Keratinocyte (primary cell): Measurements from ENCODE around the gene PHKA2.

ENCODE experiments used
- EZH2 ChIP-seq: IDR thresholded peaks from one replicate; pipeline ENCODE4 v1.6.1; 2012; ENCODE audit warnings: inconsistent platforms, mild to moderate bottlenecking, low read length, moderate library complexity
- TF ChIP-seq, protein P1 (sequence below), 3 experiments: IDR thresholded peaks in 1 of 3; conservative IDR thresholded peaks in 1 of 3; optimal IDR thresholded peaks in 1 of 3; 2 replicates in 2 of 3; 3 replicates in 1 of 3; pipeline versions ENCODE3 to v1.5.1; 2011; ENCODE audit warnings: low read length in 3 of 3, mild to moderate bottlenecking in 3 of 3, moderate library complexity in 2 of 3, control low read depth in 1 of 3, inconsistent platforms in 1 of 3; ENCODE audit not compliant: insufficient read depth in 2 of 3; ENCODE audit errors: extremely low read depth in 1 of 3

DNA sequence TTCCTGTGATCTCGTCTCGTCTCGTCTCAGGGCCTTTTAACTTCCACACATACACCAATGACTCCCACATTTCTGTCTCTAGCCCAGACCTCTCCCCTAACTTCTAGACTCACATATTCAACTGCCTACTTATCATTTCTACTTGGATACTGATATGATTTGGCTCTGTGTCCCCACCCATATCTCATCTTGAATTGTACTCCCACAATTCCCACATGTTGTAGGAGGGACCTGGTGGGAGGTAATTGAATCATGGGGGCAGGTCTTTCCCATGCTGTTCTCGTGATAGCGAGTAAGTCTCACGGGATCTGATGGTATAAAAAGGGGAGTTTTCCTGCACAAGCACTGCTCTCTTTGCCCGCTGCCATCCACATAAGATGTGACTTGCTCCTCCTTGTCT is 8.9 kb downstream of the PHKA2 start:
- TF ChIP-seq, protein P1, sequence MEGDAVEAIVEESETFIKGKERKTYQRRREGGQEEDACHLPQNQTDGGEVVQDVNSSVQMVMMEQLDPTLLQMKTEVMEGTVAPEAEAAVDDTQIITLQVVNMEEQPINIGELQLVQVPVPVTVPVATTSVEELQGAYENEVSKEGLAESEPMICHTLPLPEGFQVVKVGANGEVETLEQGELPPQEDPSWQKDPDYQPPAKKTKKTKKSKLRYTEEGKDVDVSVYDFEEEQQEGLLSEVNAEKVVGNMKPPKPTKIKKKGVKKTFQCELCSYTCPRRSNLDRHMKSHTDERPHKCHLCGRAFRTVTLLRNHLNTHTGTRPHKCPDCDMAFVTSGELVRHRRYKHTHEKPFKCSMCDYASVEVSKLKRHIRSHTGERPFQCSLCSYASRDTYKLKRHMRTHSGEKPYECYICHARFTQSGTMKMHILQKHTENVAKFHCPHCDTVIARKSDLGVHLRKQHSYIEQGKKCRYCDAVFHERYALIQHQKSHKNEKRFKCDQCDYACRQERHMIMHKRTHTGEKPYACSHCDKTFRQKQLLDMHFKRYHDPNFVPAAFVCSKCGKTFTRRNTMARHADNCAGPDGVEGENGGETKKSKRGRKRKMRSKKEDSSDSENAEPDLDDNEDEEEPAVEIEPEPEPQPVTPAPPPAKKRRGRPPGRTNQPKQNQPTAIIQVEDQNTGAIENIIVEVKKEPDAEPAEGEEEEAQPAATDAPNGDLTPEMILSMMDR (optimal IDR thresholded peaks at IDR 0.05 in 1 of 3, IDR thresholded peaks at IDR 0.05 in 1 of 3, conservative IDR thresholded peaks at IDR 0.05 in 1 of 3; ENCODE audit: extremely low read depth in 1 of 3, insufficient read depth in 2 of 3, low read length in 3 of 3): no peak
- no peak for TF ChIP-seq EZH2
